Measurements from ENCODE around the gene SLC25A13. TPM values are rescaled to one million over a fixed set of nuclear protein-coding genes. Genes with fewer than 3 reads are reported as not detected.

SLC25A13 gene
- total and polyA plus RNA-seq, 2 of the 8 experiments (the other 6 are each of a cell fraction or from before 2014, with no cell fraction given) = 30.8 to 85.4 TPM

- no peak for TF ChIP-seq MAFK (IDR thresholded peaks at IDR 0.05; ENCODE audit: low read depth, low read length)
- TF ChIP-seq, protein P1, sequence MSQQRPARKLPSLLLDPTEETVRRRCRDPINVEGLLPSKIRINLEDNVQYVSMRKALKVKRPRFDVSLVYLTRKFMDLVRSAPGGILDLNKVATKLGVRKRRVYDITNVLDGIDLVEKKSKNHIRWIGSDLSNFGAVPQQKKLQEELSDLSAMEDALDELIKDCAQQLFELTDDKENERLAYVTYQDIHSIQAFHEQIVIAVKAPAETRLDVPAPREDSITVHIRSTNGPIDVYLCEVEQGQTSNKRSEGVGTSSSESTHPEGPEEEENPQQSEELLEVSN (IDR thresholded peaks at IDR 0.05) = no peak
Observed at GRCh38 chr7:96282835-96283234, 39.1 kb downstream of the SLC25A13 start (continued).

Data from H1 (cell line).